NCI-H1417 treated with DMSO at 0.1 percent for 48 hours (cell line): ENCODE measurements around the gene SWT1.
A peak's percentile ranks its signal among the peaks of the same experiment; 100 is the strongest.

Experiments used
- DNase-seq: peaks from one replicate; lab custom pipeline; 2025; lab: John Stamatoyannopoulos, UW

SWT1 gene

GRCh38 chr1:185156854-185157598 is at the start of gene SWT1, which contains the start of gene TRMT1L:
Gene SWT1 (plus strand): TSS chr1:185157167. CDS start chr1:185160842, 3,675 bp downstream.
Gene TRMT1L (minus strand): TSS chr1:185156953. CDS start chr1:185156712, 241 bp downstream.
- peak; percentile 98 for DNase-seq

DNA sequence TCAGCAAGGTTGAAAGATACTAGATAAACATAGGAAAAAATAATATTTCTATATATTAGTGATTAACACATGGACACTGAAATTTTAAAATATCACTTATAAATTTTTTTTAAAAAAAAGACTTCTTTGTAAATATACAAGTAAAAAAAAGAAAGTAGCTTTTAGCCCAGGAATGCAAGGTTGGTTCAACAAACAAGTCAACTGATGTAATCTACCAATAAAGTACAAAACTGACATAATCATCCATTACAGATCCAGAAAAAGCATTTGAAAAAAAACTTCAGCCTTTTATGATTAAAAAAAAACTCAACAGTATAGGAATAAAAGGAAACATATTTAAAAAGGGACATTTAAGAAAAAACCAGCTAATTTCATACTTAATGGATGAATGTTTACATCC is 48.6 kb upstream of the SWT1 start:
- no peak for DNase-seq

DNA sequence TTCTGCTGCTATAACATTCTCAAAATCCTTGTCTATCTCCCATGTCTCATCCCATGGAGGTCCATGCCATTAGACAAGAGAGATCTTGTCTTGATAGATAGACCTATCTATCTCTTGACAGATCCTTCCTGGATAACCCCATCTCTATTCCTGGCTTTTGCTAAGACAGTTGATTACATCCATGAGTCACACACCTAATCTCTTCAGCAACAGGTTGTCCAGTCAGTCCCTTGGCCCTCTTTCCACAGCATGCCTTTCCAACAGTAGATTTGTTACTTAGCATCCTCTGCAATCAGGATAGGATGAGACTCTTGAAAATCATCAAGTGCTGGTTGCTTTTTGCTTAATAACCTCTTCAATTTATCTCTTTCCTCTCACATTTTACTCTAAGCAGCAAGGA is 46.8 kb upstream of the SWT1 start:
- DNase-seq = no peak

DNA sequence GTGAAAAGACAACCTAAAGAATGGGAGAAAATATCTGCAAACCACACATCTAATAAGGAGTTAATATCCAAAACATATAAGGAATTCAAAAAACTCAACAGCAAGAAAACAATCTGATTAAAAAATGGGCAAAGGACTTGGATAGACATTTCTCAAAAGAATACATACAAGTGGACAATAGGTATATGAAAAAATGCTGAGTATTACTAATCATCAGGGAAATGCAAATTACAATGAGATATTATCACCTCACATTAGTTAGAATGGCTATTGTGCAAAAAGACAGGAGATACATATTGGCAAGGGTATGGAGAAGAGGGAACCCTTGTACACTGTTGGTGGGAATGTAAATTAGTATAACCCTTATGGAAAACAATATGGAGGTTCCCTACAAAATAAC is 45.1 kb upstream of the SWT1 start:
- DNase-seq = no peak

GRCh38 chr1:185112356-185112755 is 44.6 kb upstream of the SWT1 start:
- DNase-seq = no peak

DNA sequence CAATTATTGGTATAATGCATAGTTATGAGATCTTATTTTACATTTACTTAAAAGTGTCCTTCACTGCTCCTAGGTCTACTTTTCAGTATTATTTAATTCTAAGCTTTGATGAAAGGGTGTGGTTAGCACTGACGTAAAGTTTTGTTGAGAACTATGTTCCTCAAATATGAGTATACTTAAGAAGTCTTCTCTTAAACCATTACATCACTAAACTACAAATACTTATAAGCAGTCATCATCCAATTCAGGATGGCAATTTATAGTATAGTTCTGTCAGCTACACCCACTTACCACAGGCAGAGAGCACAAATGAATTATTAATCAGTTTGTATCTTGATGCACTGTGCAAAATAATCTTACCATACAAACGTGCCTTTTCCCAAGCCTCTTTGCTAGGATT is 27.3 kb upstream of the SWT1 start:
- no peak for DNase-seq

DNA sequence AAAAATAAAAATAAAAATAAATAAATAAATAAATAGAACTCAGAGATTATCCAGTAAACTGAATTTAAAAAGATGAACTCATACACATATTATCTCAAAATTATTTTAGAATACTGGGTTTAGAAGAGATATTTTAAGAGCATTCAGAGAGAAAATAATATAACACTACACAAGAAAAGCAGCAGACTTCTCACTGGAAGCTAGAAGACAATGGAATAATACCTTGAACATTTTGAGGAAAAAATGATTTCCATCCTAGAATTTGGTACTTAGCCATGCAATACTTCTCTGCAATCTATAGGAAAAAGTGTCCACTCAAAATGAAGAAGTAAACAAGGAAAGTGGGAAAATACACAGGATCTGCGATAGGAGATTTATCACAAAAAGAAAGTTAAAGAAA is 24.4 kb upstream of the SWT1 start:
- no peak for DNase-seq

GRCh38 chr1:185137896-185138545 is 18.9 kb upstream of the SWT1 start:
- DNase-seq = no peak

- no peak for DNase-seq
Observed at GRCh38 chr1:185139246-185139645, 17.7 kb upstream of the SWT1 start.

DNA sequence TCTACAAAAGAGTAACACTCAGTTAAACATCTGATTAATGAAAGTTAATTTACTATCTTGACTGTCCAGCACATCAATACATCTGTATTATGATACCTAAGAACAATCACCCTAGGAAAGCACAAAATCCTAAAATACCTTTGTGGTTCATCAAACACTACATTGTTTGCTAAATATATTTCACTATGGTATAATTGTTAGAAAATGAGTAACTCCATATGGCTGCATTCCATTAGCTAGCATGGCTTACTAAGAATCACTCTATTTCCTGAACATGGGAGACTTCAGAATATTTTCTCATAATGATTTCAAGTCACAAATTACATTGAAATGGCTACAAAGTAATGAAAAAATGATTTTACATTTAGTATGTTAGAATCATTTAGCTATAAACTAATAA is 12.7 kb upstream of the SWT1 start:
- no peak for DNase-seq

DNA sequence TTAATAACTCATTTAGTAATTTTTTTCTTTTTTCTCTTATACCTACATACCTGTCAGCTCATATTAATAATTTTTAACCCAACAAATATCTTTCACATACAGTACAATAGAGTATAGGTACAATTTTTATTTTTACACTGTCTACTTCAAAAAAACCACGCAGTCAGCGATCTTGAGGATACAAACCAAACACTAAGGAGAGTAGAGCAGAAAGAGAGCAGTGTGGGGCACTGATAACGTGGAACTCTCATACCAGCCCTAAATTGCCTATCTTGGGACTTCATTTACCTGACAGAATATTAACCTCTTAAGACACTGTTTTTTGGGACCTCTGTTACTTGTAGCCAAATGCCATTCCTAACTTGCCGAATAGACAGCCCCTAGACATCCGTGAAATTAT is 5.8 kb upstream of the SWT1 start:
- DNase-seq = no peak

DNA sequence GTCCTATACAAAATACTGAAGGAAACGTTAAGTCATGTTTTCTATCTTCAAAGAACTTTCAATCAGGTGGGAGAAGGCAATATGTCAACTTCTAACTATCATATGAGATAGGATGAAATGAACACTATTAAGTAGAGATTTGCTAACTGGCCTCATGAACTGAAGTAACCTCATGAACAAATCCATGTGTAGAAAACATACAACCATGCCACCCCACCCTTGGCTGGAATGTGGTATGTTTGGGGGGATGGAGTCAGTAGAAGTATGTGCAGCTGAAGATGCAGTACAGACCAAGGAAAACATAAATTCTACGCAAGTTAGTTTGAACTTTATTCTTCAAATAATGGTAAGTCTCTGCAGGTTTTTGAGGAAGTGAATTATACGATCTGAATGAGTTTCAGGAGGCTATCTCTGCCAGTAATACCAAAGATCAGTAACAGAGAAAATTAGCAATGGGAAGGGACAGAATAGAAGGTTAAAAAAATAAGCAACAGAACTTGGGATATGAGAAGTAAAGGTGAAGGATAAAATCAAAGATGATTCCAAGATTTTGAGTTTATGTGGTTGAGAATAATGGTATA is 4.7 kb upstream of the SWT1 start:
- no peak for DNase-seq

DNA sequence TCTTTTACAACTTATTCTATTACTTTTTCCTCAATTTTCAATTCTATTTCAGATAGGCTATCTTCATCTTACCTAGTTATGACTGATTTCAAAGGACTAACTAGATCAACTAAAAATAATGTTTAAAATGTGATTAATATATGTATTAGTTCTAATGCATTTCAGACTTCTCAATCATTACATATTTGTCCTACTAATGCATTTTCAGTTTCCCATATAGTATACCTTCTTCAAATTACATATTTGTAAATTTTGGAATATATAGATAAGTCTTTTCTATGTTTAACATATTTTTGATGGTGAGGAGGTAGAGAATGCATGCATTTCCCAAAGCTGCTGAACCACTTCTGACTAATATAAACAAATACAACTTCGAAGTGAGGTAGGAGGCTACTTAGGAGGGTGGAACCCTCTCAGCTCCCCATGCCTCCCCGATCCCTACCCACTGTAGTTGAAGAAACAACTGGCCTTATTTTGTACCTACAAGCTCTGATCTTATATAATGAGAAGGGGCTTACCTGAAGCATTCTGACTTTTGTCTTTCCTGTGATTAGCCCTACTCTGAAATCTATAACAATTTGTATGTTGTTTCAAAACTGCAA is 2.0 kb upstream of the SWT1 start:
- DNase-seq = no peak

DNA sequence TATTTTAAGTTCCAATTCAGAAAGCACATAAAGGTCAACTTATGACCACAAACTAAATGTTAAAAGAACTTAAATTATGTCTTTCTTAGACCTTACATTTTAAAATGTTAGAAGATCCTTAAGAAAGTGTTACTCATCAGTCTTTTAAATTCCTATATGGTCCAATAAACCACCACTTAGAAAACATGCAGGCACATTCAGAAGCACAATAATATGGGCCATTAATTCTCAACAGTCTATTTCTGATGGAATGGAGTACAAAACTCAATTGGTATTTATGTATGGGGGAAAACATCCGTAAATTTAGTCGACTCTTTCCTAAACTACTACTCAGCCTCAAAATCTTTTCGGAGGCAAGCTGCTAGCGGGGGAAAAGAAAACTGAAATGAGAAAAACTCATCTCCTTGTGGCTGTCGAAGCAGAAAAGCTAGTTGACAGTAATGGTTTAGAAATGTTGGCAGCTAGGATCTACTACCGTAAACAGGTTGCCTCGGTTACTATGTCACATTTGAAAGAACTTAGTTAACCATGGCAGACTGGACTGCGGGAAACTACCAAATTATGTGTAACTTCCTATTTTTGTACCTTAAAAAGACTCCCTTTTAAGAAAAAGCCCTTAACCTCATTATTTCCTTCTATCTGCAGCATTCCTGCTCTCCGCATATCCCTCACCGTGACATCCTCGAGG is 1.2 kb upstream of the SWT1 start:
- DNase-seq = no peak

DNA sequence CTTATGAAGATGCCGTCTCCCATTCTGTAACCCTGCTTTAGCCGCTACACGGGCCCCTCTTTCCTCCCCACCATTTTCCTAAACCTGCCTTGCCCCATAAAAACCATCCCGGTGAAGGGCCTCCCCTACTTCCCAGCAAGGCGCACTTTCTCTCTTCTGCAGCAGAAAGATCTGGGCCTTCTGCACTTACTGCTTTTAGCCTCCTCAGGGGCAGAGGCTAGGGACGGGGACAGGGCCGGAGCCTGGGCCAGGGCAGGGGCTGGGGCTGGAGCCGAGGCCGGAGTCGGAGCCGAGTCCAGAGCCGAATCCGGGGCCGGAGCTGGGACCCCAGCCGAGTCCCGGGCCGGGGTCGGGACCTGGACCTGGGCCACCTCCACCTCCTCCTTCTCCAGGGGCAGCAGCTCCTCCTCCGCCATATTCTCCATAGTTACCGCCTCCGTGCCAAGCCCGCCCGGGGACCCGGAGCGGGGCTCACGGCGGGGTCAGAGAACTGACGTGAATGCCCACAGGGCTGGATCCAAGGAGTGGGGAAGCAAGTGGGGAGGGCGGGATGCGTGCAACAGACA is 596 bp upstream of the SWT1 start:
- DNase-seq = no peak

DNA sequence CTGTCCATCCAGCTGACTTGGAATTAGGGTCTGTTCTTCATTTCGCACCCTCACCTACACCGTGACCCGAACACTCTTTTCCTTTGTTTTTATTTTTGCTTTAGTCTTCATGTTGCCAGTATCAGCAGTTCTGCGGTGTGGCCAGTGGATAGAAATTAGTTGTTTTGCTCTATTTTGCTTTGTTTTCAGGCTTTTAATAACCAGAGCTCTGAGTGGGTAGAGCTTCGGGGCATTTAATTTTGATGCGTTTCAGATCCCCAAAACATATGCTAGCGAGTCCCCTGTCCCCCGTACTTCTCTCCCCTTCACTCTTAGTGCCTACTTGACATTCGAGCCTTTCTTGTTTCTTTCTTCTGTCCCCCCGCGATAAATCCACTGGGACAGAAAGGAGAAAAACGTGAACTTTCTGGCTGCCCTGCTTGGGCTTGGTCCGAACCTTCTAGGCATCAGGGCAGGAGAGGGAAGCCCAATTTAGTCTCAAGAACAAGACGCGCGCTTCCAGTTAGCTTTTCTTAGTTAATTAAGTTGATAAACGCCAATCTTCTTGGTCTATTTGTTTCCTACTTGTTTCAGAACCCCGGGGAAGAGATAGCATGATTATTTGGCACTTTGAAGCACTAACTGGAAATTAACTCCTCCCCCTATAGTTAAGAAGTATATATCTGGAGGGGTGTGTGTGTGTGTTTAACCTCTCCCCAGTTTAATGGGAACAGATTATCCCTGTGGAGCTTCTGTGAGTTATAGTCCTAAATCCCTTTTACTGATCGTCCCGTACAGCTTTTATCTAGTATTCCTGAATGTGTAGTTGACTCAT is 839 bp downstream of the SWT1 start:
- DNase-seq = no peak

DNA sequence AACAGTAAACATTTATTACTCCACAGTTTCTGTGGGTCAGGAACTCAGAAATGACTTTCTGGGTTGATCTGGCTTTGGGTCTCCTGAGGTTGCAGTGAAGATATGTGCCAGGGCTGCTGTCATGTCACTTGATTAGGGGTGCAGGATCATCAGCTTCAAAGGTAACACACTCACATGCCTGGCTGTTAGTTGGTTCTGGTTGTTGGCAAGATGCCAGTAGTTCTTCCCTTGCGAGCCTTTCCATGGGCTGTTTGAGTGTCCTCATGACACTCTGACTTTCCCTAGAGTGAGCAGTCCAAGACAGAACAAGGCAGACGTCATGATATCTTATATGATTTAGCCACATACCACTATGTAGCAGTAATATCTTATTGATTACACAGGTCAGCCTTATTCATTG is 1.8 kb downstream of the SWT1 start:
- no peak for DNase-seq

- DNase-seq = no peak
Observed at GRCh38 chr1:185159966-185160365, 3.0 kb downstream of the SWT1 start.

GRCh38 chr1:185162491-185162890 is 5.5 kb downstream of the SWT1 start:
- DNase-seq = no peak

DNA sequence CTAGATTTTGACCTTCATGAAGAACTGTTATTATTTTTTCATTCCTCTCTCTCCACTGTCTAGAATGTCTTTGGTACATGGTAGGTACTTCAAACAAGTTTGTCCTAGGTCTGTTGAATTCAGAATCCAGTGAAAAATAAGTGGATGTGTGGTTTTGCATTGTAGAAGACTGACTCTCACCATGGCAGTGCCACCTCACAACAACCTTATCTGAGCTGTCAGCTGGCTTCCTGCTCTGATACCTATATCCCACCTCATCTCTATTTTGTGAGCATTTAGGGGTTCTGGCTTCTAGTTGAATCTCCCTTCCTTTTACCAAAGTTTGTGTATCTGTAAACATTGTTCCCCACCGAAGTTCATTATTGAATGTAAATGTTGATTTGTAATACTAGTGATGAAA is 9.1 kb downstream of the SWT1 start:
- no peak for DNase-seq

GRCh38 chr1:185170291-185170848 is 13.4 kb downstream of the SWT1 start:
- DNase-seq = peak; percentile 15
